ENCODE measurements around the gene GLT6D1.

DNA sequence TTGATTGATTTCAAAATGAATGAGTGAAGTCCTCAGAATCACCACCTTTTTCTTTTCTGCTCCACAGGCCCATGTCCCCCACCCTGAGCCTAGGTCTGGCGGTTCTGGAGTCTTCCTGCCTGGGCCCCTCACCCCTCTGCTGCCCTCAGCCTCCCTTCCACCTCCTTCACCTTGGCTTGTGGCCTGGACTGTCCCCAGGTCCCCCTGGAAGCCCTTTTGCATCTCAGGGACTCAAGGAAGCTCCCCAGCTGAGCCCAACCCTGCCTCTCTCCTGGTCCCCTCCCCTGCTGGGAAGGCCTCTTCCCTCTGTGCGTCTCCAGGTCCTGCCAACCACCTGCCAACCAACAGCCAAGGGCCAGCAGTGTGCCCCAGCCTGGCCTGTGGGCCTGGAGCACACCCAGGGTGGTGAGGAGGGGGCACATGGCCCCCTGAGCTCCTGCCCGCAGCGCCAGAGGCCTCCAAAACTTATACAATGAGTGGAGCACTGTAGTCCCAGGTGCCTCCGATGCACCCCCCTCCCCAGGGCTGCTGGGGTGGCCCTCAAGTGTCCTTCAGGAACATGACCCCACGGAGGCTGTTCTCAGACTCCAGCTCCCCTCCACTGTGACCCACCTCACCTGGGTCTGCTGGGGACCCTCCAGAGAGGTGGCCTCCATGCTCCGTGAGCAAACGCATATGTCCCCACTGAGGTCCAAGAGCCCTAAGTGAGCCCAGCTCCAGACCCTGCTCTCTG is 20.3 kb downstream of the GLT6D1 start:
- TF ChIP-seq, protein P1, sequence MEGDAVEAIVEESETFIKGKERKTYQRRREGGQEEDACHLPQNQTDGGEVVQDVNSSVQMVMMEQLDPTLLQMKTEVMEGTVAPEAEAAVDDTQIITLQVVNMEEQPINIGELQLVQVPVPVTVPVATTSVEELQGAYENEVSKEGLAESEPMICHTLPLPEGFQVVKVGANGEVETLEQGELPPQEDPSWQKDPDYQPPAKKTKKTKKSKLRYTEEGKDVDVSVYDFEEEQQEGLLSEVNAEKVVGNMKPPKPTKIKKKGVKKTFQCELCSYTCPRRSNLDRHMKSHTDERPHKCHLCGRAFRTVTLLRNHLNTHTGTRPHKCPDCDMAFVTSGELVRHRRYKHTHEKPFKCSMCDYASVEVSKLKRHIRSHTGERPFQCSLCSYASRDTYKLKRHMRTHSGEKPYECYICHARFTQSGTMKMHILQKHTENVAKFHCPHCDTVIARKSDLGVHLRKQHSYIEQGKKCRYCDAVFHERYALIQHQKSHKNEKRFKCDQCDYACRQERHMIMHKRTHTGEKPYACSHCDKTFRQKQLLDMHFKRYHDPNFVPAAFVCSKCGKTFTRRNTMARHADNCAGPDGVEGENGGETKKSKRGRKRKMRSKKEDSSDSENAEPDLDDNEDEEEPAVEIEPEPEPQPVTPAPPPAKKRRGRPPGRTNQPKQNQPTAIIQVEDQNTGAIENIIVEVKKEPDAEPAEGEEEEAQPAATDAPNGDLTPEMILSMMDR (IDR thresholded peaks at IDR 0.05; ENCODE audit: low read length): no peak
- TF ChIP-seq EZH2 (optimal IDR thresholded peaks at IDR 0.05; ENCODE audit: low read depth, low read length) (no peak), EZH2phosphoT487 (IDR thresholded peaks at IDR 0.05; ENCODE audit: low read length) (no peak)

All from MM.1S (cell line).